HepG2 (cell line): Measurements from ENCODE around the gene SUSD6. TPM values are rescaled to one million over a fixed set of nuclear protein-coding genes. Genes with fewer than 3 reads are reported as not detected.

ENCODE experiments used
- ATF5 ChIP-seq: sonication (generic); formaldehyde crosslinking; IDR thresholded peaks from 2 replicates; pipeline ENCODE4 v1.4.0; 2020; ENCODE audit warnings: mild to moderate bottlenecking, low read depth, missing genetic modification reagents
- ATF7-NPFF ChIP-seq: sonication (generic); formaldehyde crosslinking; IDR thresholded peaks from 2 replicates; pipeline ENCODE4 v1.8.1; 2023; ENCODE audit warnings: mild to moderate bottlenecking, low read depth, missing genetic modification reagents, moderate library complexity
- CCAR2 ChIP-seq: fragments of 200-400 bp; formaldehyde crosslinking; optimal IDR thresholded peaks from 2 replicates; pipeline ENCODE3; 2018; ENCODE audit warnings: low read depth, mild to moderate bottlenecking, low read length, moderate library complexity
- E2F2 ChIP-seq: sonication (generic); formaldehyde crosslinking; IDR thresholded peaks from 2 replicates; pipeline ENCODE4 v1.4.0; 2020; ENCODE audit warnings: missing genetic modification reagents, borderline replicate concordance
- GABPA ChIP-seq, 2 experiments: IDR thresholded peaks; 2 replicates each; pipeline ENCODE4 v1.6.1; 2011 to 2016; ENCODE audit warnings: low read depth in 2 of 2, low read length in 1 of 2, missing biosample characterization in 1 of 2, missing genetic modification characterization in 1 of 2
- HMG20B ChIP-seq: conservative IDR thresholded peaks from 2 replicates; pipeline ENCODE4 v1.6.1; 2016; ENCODE audit warnings: missing genetic modification reagents, missing compliant biosample characterization
- MAFK ChIP-seq, 2 experiments: IDR thresholded peaks in 1 of 2; conservative IDR thresholded peaks in 1 of 2; 2 replicates each; pipeline ENCODE4 v1.6.1; 2011; ENCODE audit warnings: improper control_type of control experiment in 2 of 2, low read length in 2 of 2
- MIER3 ChIP-seq: IDR thresholded peaks from 2 replicates; pipeline ENCODE4 v1.6.1; 2016; ENCODE audit warnings: missing compliant biosample characterization, borderline replicate concordance
- MIXL1 ChIP-seq: IDR thresholded peaks from 2 replicates; pipeline ENCODE4 v1.6.1; 2016
- MTF2 ChIP-seq: sonication (generic); formaldehyde crosslinking; IDR thresholded peaks from 2 replicates; pipeline ENCODE4 v1.5.0; 2020; ENCODE audit warnings: missing genetic modification reagents, borderline replicate concordance
- NFATC3 ChIP-seq: sonication (generic); formaldehyde crosslinking; IDR thresholded peaks from 2 replicates; pipeline ENCODE4 v1.5.1; 2020; ENCODE audit warnings: mild to moderate bottlenecking, missing genetic modification reagents
- NR2F2 ChIP-seq: IDR thresholded peaks from 2 replicates; pipeline ENCODE4 v1.6.1; 2012; ENCODE audit warnings: low read depth, inconsistent platforms, borderline replicate concordance
- PITX1 ChIP-seq: sonication (generic); formaldehyde crosslinking; IDR thresholded peaks from 2 replicates; pipeline ENCODE4 v1.5.1; 2020; ENCODE audit warnings: mild to moderate bottlenecking, missing genetic modification reagents
- RELA ChIP-seq: sonication (generic); formaldehyde crosslinking; IDR thresholded peaks from 2 replicates; pipeline ENCODE4 v1.4.0; 2020; ENCODE audit warnings: missing genetic modification reagents
- THYN1 ChIP-seq: sonication (generic); formaldehyde crosslinking; IDR thresholded peaks from 2 replicates; pipeline ENCODE4 v1.8.1; 2023; ENCODE audit warnings: low read depth, mild to moderate bottlenecking, moderate library complexity, missing genetic modification reagents, borderline replicate concordance
- WIZ ChIP-seq: sonication (generic); formaldehyde crosslinking; IDR thresholded peaks from 2 replicates; pipeline ENCODE4 v1.5.1; 2020; ENCODE audit warnings: mild to moderate bottlenecking, missing genetic modification reagents
- XRCC5 ChIP-seq: fragments of 200-400 bp; formaldehyde crosslinking; optimal IDR thresholded peaks from 2 replicates; pipeline ENCODE3; 2017; ENCODE audit warnings: mild to moderate bottlenecking, low read length
- ZNF232 ChIP-seq: sonication (generic); formaldehyde crosslinking; IDR thresholded peaks from 2 replicates; pipeline ENCODE4 v1.4.0; 2020; ENCODE audit warnings: missing genetic modification reagents, borderline replicate concordance
- ZNF24 ChIP-seq: fragments of 450-650 bp; IDR thresholded peaks from 2 replicates; pipeline ENCODE4 v1.6.1; 2017; ENCODE audit warnings: antibody characterized with exemption, mild to moderate bottlenecking
- ZNF3 ChIP-seq: IDR thresholded peaks from 2 replicates; pipeline ENCODE4 v1.7.0; 2017; ENCODE audit warnings: inconsistent platforms
- ZNF484 ChIP-seq: sonication (generic); formaldehyde crosslinking; IDR thresholded peaks from 2 replicates; pipeline ENCODE4 v1.5.1; 2020; ENCODE audit warnings: mild to moderate bottlenecking, low read depth, missing genetic modification reagents, borderline replicate concordance
- ZNF501 ChIP-seq: sonication (generic); formaldehyde crosslinking; IDR thresholded peaks from 2 replicates; pipeline ENCODE4 v1.5.1; 2020; ENCODE audit warnings: mild to moderate bottlenecking, moderate library complexity, missing genetic modification reagents
- ZNF512B ChIP-seq: sonication (generic); formaldehyde crosslinking; IDR thresholded peaks from 2 replicates; pipeline ENCODE4 v1.5.1; 2020; ENCODE audit warnings: missing genetic modification reagents, mild to moderate bottlenecking, borderline replicate concordance
- ZNF557 ChIP-seq: sonication (generic); formaldehyde crosslinking; IDR thresholded peaks from 2 replicates; pipeline ENCODE4 v1.4.0; 2020; ENCODE audit warnings: missing genetic modification reagents
- ZNF576 ChIP-seq: sonication (generic); formaldehyde crosslinking; IDR thresholded peaks from 2 replicates; pipeline ENCODE4 v1.4.0; 2020; ENCODE audit warnings: mild to moderate bottlenecking, missing genetic modification reagents
- ZNF883 ChIP-seq: sonication (generic); formaldehyde crosslinking; IDR thresholded peaks from 2 replicates; pipeline ENCODE4 v1.5.1; 2020; ENCODE audit warnings: mild to moderate bottlenecking, missing genetic modification reagents; ENCODE audit errors: not compliant biosample characterization
- ZSCAN29 ChIP-seq: sonication (generic); formaldehyde crosslinking; conservative IDR thresholded peaks from 2 replicates; pipeline ENCODE4 v1.4.0; 2020; ENCODE audit warnings: mild to moderate bottlenecking, missing genetic modification reagents
- polyA plus RNA-seq, 8 experiments: library from polyadenylated mRNA; depleted of rRNA in 3 of 8; stranded (reverse) in 7 of 8; unstranded in 1 of 8; fragments of >200 nt; fragmentation: Illumina TruSeq in 4 of 8; extraction: Trizol in 4 of 8; gene quantifications; 2 replicates each; pipeline versions ENCODE4 v1.2.1 to v1.2.3, GENCODE V29; 2011 to 2016; ENCODE audit warnings: low read depth in 4 of 8, missing spikeins in 1 of 8, mixed read lengths in 1 of 8; ENCODE audit not compliant: insufficient read depth in 1 of 8
- total RNA-seq, 5 experiments: library from RNA; depleted of rRNA; stranded (reverse); fragments of >200 nt; fragmentation: Illumina TruSeq; extraction: Trizol; gene quantifications; 2 replicates each; pipeline ENCODE4 v1.2.3, GENCODE V29; 2016; ENCODE audit warnings: low read depth in 1 of 5

The SUSD6 gene
- total and polyA plus RNA-seq, 2 of the 13 experiments (the other 11 are each of a cell fraction or from before 2014, with no cell fraction given), result 7.2 to 7.4 TPM

GRCh38 chr14:69726761-69727511, 115.5 kb downstream of the SUSD6 start (continued):
- TF ChIP-seq ZNF512B (CRISPR knock-in tag) (no peak), ATF7-NPFF (CRISPR knock-in tag) (no peak), ZNF883 (CRISPR knock-in tag) (no peak), WIZ (no peak; the same call in 1 of the 2 replicates), ZNF232 (CRISPR knock-in tag) (no peak), ZNF557 (CRISPR knock-in tag) (no peak), E2F2 (CRISPR knock-in tag) (no peak), CCAR2 (no peak), NFATC3 (no peak), NR2F2 (no peak), ZNF24 (no peak), PITX1 (CRISPR knock-in tag) (no peak), RELA (CRISPR knock-in tag) (no peak), MIER3 (0 out of 2 replicates have a peak, but pooled peaks have one; percentile 24), ATF5 (CRISPR knock-in tag) (no peak), MTF2 (no peak), ZNF484 (CRISPR knock-in tag) (no peak), MAFK (conservative IDR thresholded peaks at IDR 0.05 in 1 of 2, IDR thresholded peaks at IDR 0.05 in 1 of 2; ENCODE audit: low read length in 2 of 2) (no peak), ZNF576 (no peak), THYN1 (CRISPR knock-in tag) (no peak), XRCC5 (peak; percentile 27), MIXL1 (CRISPR knock-in tag) (0 out of 2 replicates have a peak, but pooled peaks have one; percentile 28), ZSCAN29 (CRISPR knock-in tag) (no peak), ZNF501 (CRISPR knock-in tag) (peak; percentile 95), HMG20B (CRISPR knock-in tag) (no peak), GABPA (IDR thresholded peaks at IDR 0.05; ENCODE audit: low read depth, low read length) (no peak), GABPA (CRISPR knock-in tag; IDR thresholded peaks at IDR 0.05; ENCODE audit: low read depth) (no peak), ZNF3 (no peak)
